NCI-H128 (cell line): ENCODE results near the gene CENPE.
"Not testable (repeated sequence)": the region's sequence is repeated elsewhere in the genome, so short reads cannot be mapped to it uniquely, and the experiment has no call there.

Source experiments
- DNase-seq: peaks from one replicate; lab custom pipeline; 2025; ENCODE audit not compliant: unreplicated experiment; lab: John Stamatoyannopoulos, UW

CENPE gene

GRCh38 chr4:103198111-103198765, at the start of gene CENPE:
CENPE (minus strand) TSS chr4:103198343; CDS start chr4:103198319, 24 bp downstream.
- peak; percentile 58 for DNase-seq

GRCh38 chr4:103244251-103244650, 46.1 kb upstream of the CENPE start:
- DNase-seq = no peak

- DNase-seq = not testable (repeated sequence)
These were observed 32.8 kb upstream of the CENPE start for GRCh38 chr4:103230938-103231337.

GRCh38 chr4:103223556-103223955, 25.4 kb upstream of the CENPE start:
- not testable (repeated sequence) for DNase-seq

GRCh38 chr4:103207673-103208072, 9.5 kb upstream of the CENPE start:
- no peak for DNase-seq

- no peak for DNase-seq
These were observed 6.0 kb upstream of the CENPE start for GRCh38 chr4:103204111-103204510.

- DNase-seq = no peak
These were observed 3.6 kb upstream of the CENPE start for GRCh38 chr4:103201724-103202123.

GRCh38 chr4:103201253-103201652, 3.1 kb upstream of the CENPE start:
- no peak for DNase-seq

GRCh38 chr4:103199009-103199408, 866 bp upstream of the CENPE start:
- DNase-seq = no peak

GRCh38 chr4:103197765-103198110, 405 bp downstream of the CENPE start:
- no peak for DNase-seq

- no peak for DNase-seq
These were observed 4.7 kb downstream of the CENPE start for GRCh38 chr4:103193457-103193856.

- no peak for DNase-seq
These were observed 27.1 kb downstream of the CENPE start for GRCh38 chr4:103171006-103171405.

GRCh38 chr4:103169750-103170149, 28.4 kb downstream of the CENPE start:
- DNase-seq = not testable (repeated sequence)

- DNase-seq = no peak
These were observed 29.1 kb downstream of the CENPE start for GRCh38 chr4:103168993-103169392.

- DNase-seq = no peak
These were observed 36.0 kb downstream of the CENPE start for GRCh38 chr4:103162176-103162575.

GRCh38 chr4:103158760-103159159, 39.4 kb downstream of the CENPE start:
- DNase-seq = no peak

GRCh38 chr4:103156106-103156505, 42.0 kb downstream of the CENPE start:
- no peak for DNase-seq

GRCh38 chr4:103152381-103152780, 45.8 kb downstream of the CENPE start:
- no peak for DNase-seq

GRCh38 chr4:103150677-103151076, 47.5 kb downstream of the CENPE start:
- DNase-seq = no peak

GRCh38 chr4:103144926-103145325, 53.2 kb downstream of the CENPE start:
- no peak for DNase-seq

GRCh38 chr4:103137446-103137827, 60.7 kb downstream of the CENPE start:
- no peak for DNase-seq

- DNase-seq = no peak
These were observed 61.3 kb downstream of the CENPE start for GRCh38 chr4:103136671-103137445.

GRCh38 chr4:103129174-103129573, 69.0 kb downstream of the CENPE start:
- no peak for DNase-seq
